CD8-positive, alpha-beta memory T cell (primary cell): ENCODE results near the gene C8B. TPM values are rescaled to one million over a fixed set of nuclear protein-coding genes. Genes with fewer than 3 reads are reported as not detected.

Source experiments
- CTCF ChIA-PET: fragments of 350-600 bp; sonication (Branson Sonifier 250); formaldehyde crosslinking; loops from one replicate; lab custom pipeline; 2021; ENCODE audit warnings: antibody characterized with exemption; lab: Charles Lee
- POLR2A ChIA-PET: fragments of 350-600 bp; sonication (Branson Sonifier 250); formaldehyde crosslinking; loops from one replicate; lab custom pipeline; 2021; ENCODE audit warnings: antibody characterized with exemption; lab: Charles Lee
- DNase-seq, 5 donors: peaks; one replicate each; pipeline versions ENCODE4 v3.0.0 to v3.0.0-alpha.2; 2020 to 2022; ENCODE audit warnings: mixed read lengths in 1 of 5
- H3K27ac ChIP-seq: one replicate; pipeline ENCODE4 v1.7.0; 2013; ENCODE audit warnings: low read depth, mild to moderate bottlenecking, low read length, moderate library complexity
- H3K27me3 ChIP-seq: 2 replicates; pipeline ENCODE4 v1.7.0; 2013; ENCODE audit warnings: low read length, mild to moderate bottlenecking; ENCODE audit not compliant: insufficient read depth, poor library complexity, severe bottlenecking
- H3K36me3 ChIP-seq: 2 replicates; pipeline ENCODE4 v1.7.0; 2013; ENCODE audit warnings: mild to moderate bottlenecking, low read length, moderate library complexity; ENCODE audit not compliant: insufficient read depth
- H3K4me1 ChIP-seq: 2 replicates; pipeline ENCODE4 v1.7.0; 2013; ENCODE audit warnings: mild to moderate bottlenecking, low read length, moderate library complexity; ENCODE audit not compliant: insufficient read depth
- H3K4me3 ChIP-seq: 2 replicates; pipeline ENCODE4 v1.7.0; 2013; ENCODE audit warnings: mild to moderate bottlenecking, low read length
- H3K9me3 ChIP-seq: 2 replicates; pipeline ENCODE4 v1.7.0; 2013; ENCODE audit warnings: mild to moderate bottlenecking, low read length
- H3K27ac Mint-ChIP-seq, 8 donors: one replicate each; pipeline ENCODE4 v1.8.0; 2020 to 2021; ENCODE audit warnings: mixed read lengths in 8 of 8, mild to moderate bottlenecking in 6 of 8, inconsistent platforms in 3 of 8, moderate library complexity in 3 of 8
- H3K27me3 Mint-ChIP-seq, 2 donors: one replicate each; pipeline ENCODE4 v1.8.0; 2020 to 2021; ENCODE audit warnings: mixed read lengths in 2 of 2, mild to moderate bottlenecking in 1 of 2, moderate library complexity in 1 of 2
- H3K36me3 Mint-ChIP-seq, 3 donors: one replicate each; pipeline ENCODE4 v1.8.0; 2020 to 2021; ENCODE audit warnings: mixed read lengths in 3 of 3, inconsistent platforms in 1 of 3, mild to moderate bottlenecking in 1 of 3
- H3K4me1 Mint-ChIP-seq, 3 donors: one replicate each; pipeline ENCODE4 v1.8.0; 2020 to 2021; ENCODE audit warnings: mixed read lengths in 3 of 3, inconsistent platforms in 1 of 3, mild to moderate bottlenecking in 1 of 3
- H3K4me3 Mint-ChIP-seq, 7 donors: one replicate each; pipeline ENCODE4 v1.8.0; 2020 to 2021; ENCODE audit warnings: mixed read lengths in 7 of 7, mild to moderate bottlenecking in 6 of 7, moderate library complexity in 4 of 7, inconsistent platforms in 2 of 7
- H3K9me3 Mint-ChIP-seq, 5 donors: one replicate each; pipeline ENCODE4 v1.8.0; 2020 to 2022; ENCODE audit warnings: mixed read lengths in 5 of 5, mild to moderate bottlenecking in 3 of 5, moderate library complexity in 2 of 5, inconsistent platforms in 1 of 5
- polyA plus RNA-seq: library from polyadenylated mRNA; unstranded; fragments of 300-500 nt; fragmentation: Illumina TruSeq; gene quantifications from one replicate; pipeline ENCODE4 v1.2.3, GENCODE V29; 2021
- total RNA-seq, 2 experiments: library from RNA; stranded (reverse); gene quantifications; one replicate each; pipeline ENCODE4 v1.2.3, GENCODE V29; 2021

Gene C8B
- total and polyA plus RNA-seq, 3 experiments from 2014 or later, result not detected

GRCh38 chr1:56934430-56935060 lies 31.3 kb downstream of the C8B start:
- Mint-ChIP-seq H3K27me3 (peaks cover 0 to 4% of the 10 kb centered on the region in 2 donors), H3K9me3 (peaks cover 0 to 4% (median 0%) of the 10 kb centered on the region in 5 donors), H3K36me3 (no peaks in the 10 kb centered on the region), H3K27ac (no peak overlapping the region), H3K4me1 (no peaks in the 10 kb centered on the region), H3K4me3 (no peak overlapping the region)
- Histone ChIP-seq H3K27me3 (no peaks in the 10 kb centered on the region), H3K4me3 (no peak overlapping the region), H3K27ac (no peak overlapping the region), H3K36me3 (no peaks in the 10 kb centered on the region), H3K4me1 (no peaks in the 10 kb centered on the region), H3K9me3 (no peaks in the 10 kb centered on the region)
- DNase-seq, result no peak
- ChIA-PET CTCF (no interaction called here), POLR2A (no interaction called here)

- Histone ChIP-seq H3K9me3 (no peaks in the 10 kb centered on the region), H3K4me3 (no peak overlapping the region), H3K4me1 (no peaks in the 10 kb centered on the region), H3K36me3 (no peaks in the 10 kb centered on the region), H3K27me3 (no peaks in the 10 kb centered on the region), H3K27ac (no peak overlapping the region)
- CTCF ChIA-PET, result no interaction called here
- Mint-ChIP-seq H3K9me3 (peaks cover 0 to 4% (median 0%) of the 10 kb centered on the region in 5 donors), H3K27me3 (peaks cover 0 to 4% of the 10 kb centered on the region in 2 donors), H3K27ac (no peak overlapping the region), H3K36me3 (no peaks in the 10 kb centered on the region), H3K4me3 (no peak overlapping the region), H3K4me1 (no peaks in the 10 kb centered on the region)
- no peak for DNase-seq
- POLR2A ChIA-PET, result no interaction called here
These were observed 32.2 kb downstream of the C8B start for GRCh38 chr1:56933606-56934005.

- H3K27ac ChIP-seq, result no peak overlapping the region
- no peaks in the 10 kb centered on the region for H3K36me3 ChIP-seq
- no peaks in the 10 kb centered on the region for H3K9me3 ChIP-seq
- H3K9me3 Mint-ChIP-seq, result peaks cover 0 to 4% (median 0%) of the 10 kb centered on the region in 5 donors
- H3K4me1 ChIP-seq, result no peaks in the 10 kb centered on the region
- no peak overlapping the region for H3K27ac Mint-ChIP-seq
- H3K4me3 Mint-ChIP-seq, result no peak overlapping the region
- no peaks in the 10 kb centered on the region for H3K27me3 ChIP-seq
- ChIA-PET CTCF (no interaction called here), POLR2A (no interaction called here)
- H3K36me3 Mint-ChIP-seq, result no peaks in the 10 kb centered on the region
- DNase-seq, result no peak
- no peak overlapping the region for H3K4me3 ChIP-seq
- no peaks in the 10 kb centered on the region for H3K4me1 Mint-ChIP-seq
- peaks cover 0 to 4% of the 10 kb centered on the region in 2 donors for H3K27me3 Mint-ChIP-seq
These were observed 32.7 kb downstream of the C8B start for GRCh38 chr1:56933161-56933560.

- no peak overlapping the region for H3K4me3 Mint-ChIP-seq
- Histone ChIP-seq H3K27me3 (no peaks in the 10 kb centered on the region), H3K4me3 (no peak overlapping the region), H3K36me3 (no peaks in the 10 kb centered on the region), H3K9me3 (no peaks in the 10 kb centered on the region), H3K27ac (no peak overlapping the region), H3K4me1 (no peaks in the 10 kb centered on the region)
- H3K9me3 Mint-ChIP-seq, result peaks cover 0 to 4% (median 0%) of the 10 kb centered on the region in 5 donors
- peaks cover 0 to 4% of the 10 kb centered on the region in 2 donors for H3K27me3 Mint-ChIP-seq
- no peaks in the 10 kb centered on the region for H3K4me1 Mint-ChIP-seq
- H3K27ac Mint-ChIP-seq, result no peak overlapping the region
- CTCF ChIA-PET, result no interaction called here
- DNase-seq, result no peak
- POLR2A ChIA-PET, result no interaction called here
- no peaks in the 10 kb centered on the region for H3K36me3 Mint-ChIP-seq
These were observed 34.1 kb downstream of the C8B start for GRCh38 chr1:56931686-56932085.

- no peak for DNase-seq
- no peak overlapping the region for H3K27ac Mint-ChIP-seq
These were observed 34.6 kb downstream of the C8B start for GRCh38 chr1:56931211-56931610.

GRCh38 chr1:56929492-56929891 lies 36.3 kb downstream of the C8B start:
- no peaks in the 10 kb centered on the region for H3K27me3 ChIP-seq
- Mint-ChIP-seq H3K9me3 (peaks cover 0 to 4% (median 0%) of the 10 kb centered on the region in 5 donors), H3K36me3 (no peaks in the 10 kb centered on the region), H3K4me1 (no peaks in the 10 kb centered on the region), H3K27me3 (peaks cover 0 to 4% of the 10 kb centered on the region in 2 donors), H3K27ac (no peak overlapping the region), H3K4me3 (no peak overlapping the region)
- H3K9me3 ChIP-seq, result no peaks in the 10 kb centered on the region
- CTCF ChIA-PET, result no interaction called here
- POLR2A ChIA-PET, result no interaction called here
- no peak overlapping the region for H3K27ac ChIP-seq
- DNase-seq, result no peak
- H3K4me3 ChIP-seq, result no peak overlapping the region
- no peaks in the 10 kb centered on the region for H3K36me3 ChIP-seq
- H3K4me1 ChIP-seq, result no peaks in the 10 kb centered on the region

More at GRCh38 chr1:56931211-56931610, 34.6 kb downstream of the C8B start:
- Histone ChIP-seq H3K4me1 (no peaks in the 10 kb centered on the region), H3K36me3 (no peaks in the 10 kb centered on the region), H3K9me3 (no peaks in the 10 kb centered on the region), H3K27ac (no peak overlapping the region), H3K4me3 (no peak overlapping the region), H3K27me3 (no peaks in the 10 kb centered on the region)
- peaks cover 0 to 4% (median 0%) of the 10 kb centered on the region in 5 donors for H3K9me3 Mint-ChIP-seq
- ChIA-PET CTCF (no interaction called here), POLR2A (no interaction called here)
- no peaks in the 10 kb centered on the region for H3K4me1 Mint-ChIP-seq
- no peaks in the 10 kb centered on the region for H3K36me3 Mint-ChIP-seq
- H3K4me3 Mint-ChIP-seq, result no peak overlapping the region
- H3K27me3 Mint-ChIP-seq, result peaks cover 0 to 4% of the 10 kb centered on the region in 2 donors

- Histone ChIP-seq H3K36me3 (no peaks in the 10 kb centered on the region), H3K27ac (no peak overlapping the region), H3K27me3 (no peaks in the 10 kb centered on the region), H3K9me3 (no peaks in the 10 kb centered on the region), H3K4me1 (no peaks in the 10 kb centered on the region), H3K4me3 (no peak overlapping the region)
- Mint-ChIP-seq H3K36me3 (no peaks in the 10 kb centered on the region), H3K27ac (no peak overlapping the region), H3K4me3 (no peak overlapping the region), H3K4me1 (no peaks in the 10 kb centered on the region), H3K27me3 (peaks cover 0 to 1% of the 10 kb centered on the region in 2 donors), H3K9me3 (peaks cover 0 to 4% (median 0%) of the 10 kb centered on the region in 5 donors)
- ChIA-PET POLR2A (no interaction called here), CTCF (no interaction called here)
- no peak for DNase-seq
These were observed 37.8 kb downstream of the C8B start for GRCh38 chr1:56927986-56928385.

- Mint-ChIP-seq H3K9me3 (peaks cover 0 to 4% (median 0%) of the 10 kb centered on the region in 5 donors), H3K4me1 (no peaks in the 10 kb centered on the region), H3K4me3 (no peak overlapping the region), H3K36me3 (no peaks in the 10 kb centered on the region), H3K27ac (no peak overlapping the region), H3K27me3 (peaks cover 0 to 5% of the 10 kb centered on the region in 2 donors)
- H3K27me3 ChIP-seq, result no peaks in the 10 kb centered on the region
- CTCF ChIA-PET, result no interaction called here
- POLR2A ChIA-PET, result no interaction called here
- H3K27ac ChIP-seq, result no peak overlapping the region
- no peaks in the 10 kb centered on the region for H3K36me3 ChIP-seq
- DNase-seq, result no peak
- H3K4me3 ChIP-seq, result no peak overlapping the region
- H3K4me1 ChIP-seq, result no peaks in the 10 kb centered on the region
- H3K9me3 ChIP-seq, result no peaks in the 10 kb centered on the region
These were observed 38.6 kb downstream of the C8B start for GRCh38 chr1:56927171-56927570.
